GM12878 (cell line): ENCODE measurements around the gene BRME1. TPM values are rescaled to one million over a fixed set of nuclear protein-coding genes. Genes with fewer than 3 reads are reported as not detected.

Experiments
- ATAC-seq: fragments of 200-7000 bp; cut with Tn5 transposase; 3 replicates; pipeline ENCODE4 v1.9.1; 2020; ENCODE audit warnings: mild to moderate bottlenecking, moderate library complexity
- BruUV-seq: library from RNA; stranded (reverse); fragments of 400-500 nt; replicated peaks from 2 replicates; lab custom pipeline; 2021; lab: Mats Ljungman, UMichigan
- CTCF ChIA-PET: fragments of 300-600 bp; sonication (Branson Sonifier 250); formaldehyde crosslinking; extraction: SDS; loops from one replicate; lab custom pipeline; 2021; ENCODE audit warnings: inconsistent platforms; lab: Yijun Ruan, JAX
- POLR2A ChIA-PET: fragments of 350-600 bp; formaldehyde crosslinking; extraction: SDS; loops from one replicate; lab custom pipeline; 2021; ENCODE audit warnings: inconsistent platforms; lab: Charles Lee
- RAD21 ChIA-PET: fragments of 300-600 bp; sonication (Branson Sonifier 250); formaldehyde crosslinking; loops from one replicate; lab custom pipeline; 2023; ENCODE audit warnings: antibody characterized with exemption; ENCODE audit not compliant: unreplicated experiment; lab: Charles Lee
- SMC1A ChIA-PET: fragments of 300-600 bp; sonication (Branson Sonifier 250); formaldehyde crosslinking; loops from one replicate; lab custom pipeline; 2023; ENCODE audit not compliant: unreplicated experiment, uncharacterized antibody; lab: Charles Lee
- DNase-seq: peaks from one replicate; pipeline ENCODE4 v3.0.0-alpha.2; 2011; ENCODE audit warnings: low read depth, low spot score
- FAIRE-seq: peaks from 3 replicates; lab custom pipeline; 2011; peaks lifted over from hg19 to GRCh38; lab: Jason Lieb, UNC
- H2AFZ ChIP-seq: 2 replicates; pipeline ENCODE4 v1.6.0; 2011; ENCODE audit warnings: low read depth, low read length, control low read depth; ENCODE audit not compliant: control insufficient read depth
- H3K27ac ChIP-seq: 2 replicates; pipeline ENCODE4 v1.5.1; 2011; ENCODE audit warnings: control low read depth; ENCODE audit not compliant: control insufficient read depth, insufficient read depth
- H3K27me3 ChIP-seq, 2 experiments: replicated peaks in 1 of 2; 2 replicates each; pipeline versions ENCODE4 v1.6.0 to v1.6.1; 2011; ENCODE audit warnings: low read length in 1 of 2; ENCODE audit not compliant: control insufficient read depth in 2 of 2, insufficient read depth in 2 of 2
- H3K36me3 ChIP-seq, 2 experiments: 2 replicates each; pipeline ENCODE4 v1.5.1; 2011; ENCODE audit warnings: low read length in 1 of 2; ENCODE audit not compliant: control insufficient read depth in 2 of 2, insufficient read depth in 2 of 2
- H3K4me1 ChIP-seq: 2 replicates; pipeline ENCODE4 v1.6.1; 2011; ENCODE audit warnings: mild to moderate bottlenecking, low read length, moderate library complexity, mixed read lengths; ENCODE audit not compliant: control insufficient read depth, insufficient read depth
- H3K4me2 ChIP-seq: 2 replicates; pipeline ENCODE4 v1.6.0; 2011; ENCODE audit warnings: control low read depth; ENCODE audit not compliant: control insufficient read depth, insufficient read depth
- H3K4me3 ChIP-seq: fragments of 200-600 bp; sonication (generic); 2 replicates; pipeline ENCODE4 v1.5.1; 2016
- H3K79me2 ChIP-seq: 2 replicates; pipeline ENCODE4 v1.6.0; 2011; ENCODE audit warnings: low read length; ENCODE audit not compliant: control insufficient read depth, insufficient read depth
- H3K9ac ChIP-seq: 2 replicates; pipeline ENCODE4 v1.8.0; 2011; ENCODE audit warnings: low read length, control low read depth, mixed read lengths; ENCODE audit not compliant: control insufficient read depth, insufficient read depth
- H3K9me3 ChIP-seq: replicated peaks from 3 replicates; pipeline ENCODE4 v1.5.1; 2011; ENCODE audit warnings: mild to moderate bottlenecking, low read length; ENCODE audit not compliant: control insufficient read depth, insufficient read depth
- H4K20me1 ChIP-seq: 2 replicates; pipeline ENCODE4 v1.6.0; 2011; ENCODE audit not compliant: control insufficient read depth, insufficient read depth
- CHD2 ChIP-seq: IDR thresholded peaks from 2 replicates; pipeline ENCODE4 v1.6.1; 2011; ENCODE audit warnings: low read depth, low read length, improper control_type of control experiment, borderline replicate concordance
- CTCF ChIP-seq, 3 experiments: IDR thresholded peaks in 2 of 3; conservative IDR thresholded peaks in 1 of 3; 2 replicates each; pipeline ENCODE4 v1.5.1; 2011; ENCODE audit warnings: low read depth in 3 of 3, low read length in 3 of 3, mild to moderate bottlenecking in 3 of 3, control low read depth in 2 of 3, moderate library complexity in 2 of 3, inconsistent platforms in 1 of 3, mixed read lengths in 1 of 3; ENCODE audit not compliant: control insufficient read depth in 2 of 3, insufficient read depth in 1 of 3; ENCODE audit errors: extremely low read depth in 1 of 3
- EGR1 ChIP-seq, 2 experiments: IDR thresholded peaks; 1 replicate in 1 of 2; 2 replicates in 1 of 2; pipeline ENCODE4 v1.6.1; 2011 to 2012; ENCODE audit warnings: low read depth in 2 of 2, low read length in 2 of 2, borderline replicate concordance in 1 of 2, mild to moderate bottlenecking in 1 of 2, moderate library complexity in 1 of 2
- IKZF2 ChIP-seq, 2 experiments: fragments of 450-650 bp; IDR thresholded peaks; 2 replicates each; pipeline ENCODE4 v1.6.1; 2017; ENCODE audit warnings: mild to moderate bottlenecking in 2 of 2, moderate library complexity in 2 of 2
- MTA3 ChIP-seq: IDR thresholded peaks from 2 replicates; pipeline ENCODE4 v1.6.1; 2012; ENCODE audit warnings: low read length, inconsistent platforms, borderline replicate concordance
- NFYA ChIP-seq: IDR thresholded peaks from 2 replicates; pipeline ENCODE4 v1.6.1; 2011; ENCODE audit warnings: low read depth, mild to moderate bottlenecking, low read length, improper control_type of control experiment, borderline replicate concordance
- PML ChIP-seq: IDR thresholded peaks from 2 replicates; pipeline ENCODE4 v1.6.1; 2012; ENCODE audit warnings: low read length, inconsistent platforms
- RBBP5 ChIP-seq: fragments of 200-600 bp; sonication (generic); conservative IDR thresholded peaks from 2 replicates; pipeline ENCODE4 v1.6.1; 2016
- RUNX3 ChIP-seq: IDR thresholded peaks from 2 replicates; pipeline ENCODE4 v1.6.1; 2012; ENCODE audit warnings: low read length, inconsistent platforms
- SIN3A ChIP-seq: IDR thresholded peaks from 2 replicates; pipeline ENCODE4 v1.6.1; 2012; ENCODE audit warnings: low read depth, low read length, improper control_type of control experiment
- YY1 ChIP-seq: IDR thresholded peaks from 2 replicates; pipeline ENCODE4 v1.6.1; 2011; ENCODE audit warnings: low read depth, mild to moderate bottlenecking, low read length
- WGBS: methylation state at CpG from one replicate; pipeline ENCODE4 v1.1.6; 2016; ENCODE audit warnings: low lambda C conversion rate; ENCODE audit not compliant: insufficient replicate concordance, insufficient coverage; ENCODE audit errors: missing lambda C conversion rate; 5-methylcytosine and 5-hydroxymethylcytosine counted together
- in situ Hi-C: fragments of 300-500 bp; cut with MboI; formaldehyde crosslinking; loops from 9 replicates; pipeline ENCODE4 v1.14.3; 2018; ENCODE audit warnings: mixed read lengths
- intact Hi-C: fragments of 100-400 bp; cut with micrococcal nuclease; formaldehyde crosslinking; loops from one replicate; pipeline ENCODE4 v1.14.2; 2022; ENCODE audit not compliant: unreplicated experiment
- polyA plus RNA-seq, 11 experiments: library from polyadenylated mRNA; depleted of rRNA in 4 of 11; unstranded in 6 of 11; stranded (reverse) in 5 of 11; fragments of >200 nt; fragmentation: Nextera tagmentation in 4 of 11; fragmentation: Illumina TruSeq in 1 of 11; extraction: Ambion mirVana in 4 of 11; extraction: Trizol in 1 of 11; gene quantifications; 1 replicate in 1 of 11; 2 replicates in 10 of 11; pipeline versions ENCODE4 v1.2.1 to v1.2.3, GENCODE V29; 2011 to 2016; ENCODE audit warnings: inconsistent platforms in 2 of 11, missing spikeins in 2 of 11, low read depth in 1 of 11
- total RNA-seq, 4 experiments: library from RNA; depleted of rRNA in 3 of 4; stranded (reverse); fragments of >200 nt in 3 of 4; fragmentation: Illumina TruSeq in 1 of 4; extraction: Trizol in 1 of 4; gene quantifications; 2 replicates each; pipeline versions ENCODE4 v1.2.1 to v1.2.3, GENCODE V29; 2013 to 2021

Gene BRME1
- total and polyA plus RNA-seq, 10 of the 15 experiments (the other 5 are each of a cell fraction or from before 2014, with no cell fraction given): 0.07 to 2.2 (median 1.1) TPM; not detected in 1

DNA sequence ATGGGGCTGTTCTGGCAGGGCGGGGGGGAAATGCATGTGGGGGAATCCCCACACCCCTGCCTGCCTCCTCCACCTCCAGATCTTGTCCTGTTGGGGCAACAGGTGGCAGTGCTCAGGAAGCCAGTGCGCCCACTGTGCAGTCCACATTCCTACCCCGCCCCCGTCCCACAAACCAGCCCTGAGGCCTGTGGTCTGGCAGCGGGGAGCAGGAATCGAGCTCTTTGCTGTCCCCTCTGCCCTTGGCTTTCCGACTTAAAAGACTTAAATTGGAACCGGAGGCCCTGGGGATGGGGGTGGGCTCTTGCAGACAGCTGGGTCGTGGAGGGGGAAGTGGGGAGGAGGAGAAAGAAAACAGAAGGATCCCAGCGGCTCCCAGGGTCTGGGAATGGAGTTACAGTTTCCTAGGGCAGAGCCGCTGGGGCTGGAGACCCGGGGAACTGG, 24.6 kb downstream of the BRME1 start:
- H2AFZ ChIP-seq: peak overlapping the region; percentile 45
- H4K20me1 ChIP-seq: no peaks in the 10 kb centered on the region
- no peaks in the 10 kb centered on the region for H3K79me2 ChIP-seq
- ChIA-PET POLR2A (interaction anchor here (0.6 to 2.0 kb wide), 9 partner anchors 47 to 402 kb away, joined by 3 to 15 read pairs (median 3); partner anchors contain the start of genes ASF1B, IL27RA and MISP3), RAD21 (interaction anchor here (0.8 to 4.5 kb wide), 15 partner anchors 19 to 256 kb away, joined by 3 to 40 read pairs (median 6); partner anchors contain the start of genes ASF1B, DCAF15, IL27RA and MISP3), CTCF (interaction anchor here (0.6 to 8.1 kb wide), 22 partner anchors 13 to 255 kb away, joined by 3 to 152 read pairs (median 5); partner anchors contain the start of genes ASF1B, IL27RA and MISP3), SMC1A (interaction anchor here (0.6 to 6.5 kb wide), 16 partner anchors 19 to 282 kb away, joined by 3 to 47 read pairs (median 4); partner anchors contain the start of genes ASF1B, IL27RA and MISP3)
- intact Hi-C loops: loop anchor here (2.0 to 5.0 kb wide), 3 partner anchors 121 to 284 kb away; partner anchors contain the start of gene ASF1B
- peaks cover 25% of the 10 kb centered on the region for H3K4me1 ChIP-seq
- WGBS: 23% methylated on average over 12 of the region's 12 CpGs
- ATAC-seq (peak; percentile 19), DNase-seq (no peak), FAIRE-seq (no peak)
- H3K9ac ChIP-seq: peak overlapping the region; percentile 14; the same call in 1 of the 2 replicates
- no peaks in the 10 kb centered on the region for H3K36me3 ChIP-seq
- H3K27me3 ChIP-seq: no peaks in the 10 kb centered on the region
- TF ChIP-seq CTCF (IDR thresholded peaks at IDR 0.05 in 2 of 3, conservative IDR thresholded peaks at IDR 0.05 in 1 of 3; ENCODE audit: control insufficient read depth in 2 of 3, extremely low read depth in 1 of 3, insufficient read depth in 1 of 3, low read depth in 3 of 3, low read length in 3 of 3) (peak in 1 of 3 experiments; percentile 7; a peak in 1 of 6 replicates), PML (no peak), EGR1 (IDR thresholded peaks at IDR 0.05; ENCODE audit: borderline replicate concordance in 1 of 2, low read depth in 2 of 2, low read length in 2 of 2) (0 out of 3 replicates have a peak, but pooled peaks of 1 of the 2 experiments have one; percentile 33), RBBP5 (no peak), MTA3 (no peak; the same call in 1 of the 2 replicates), CHD2 (no peak), RUNX3 (peak; percentile 37; the same call in 1 of the 2 replicates), NFYA (no peak), YY1 (no peak), SIN3A (no peak), IKZF2 (IDR thresholded peaks at IDR 0.05) (no peak; a peak in 1 of 4 replicates)
- BruUV-seq: no TSS peak
- no peaks in the 10 kb centered on the region for H3K9me3 ChIP-seq
- in situ Hi-C loops: loop anchor here (5.0 to 25.0 kb wide), 2 partner anchors 191 to 456 kb away; partner anchors contain the start of gene MISP3
- peak overlapping the region; percentile 85 for H3K4me2 ChIP-seq
- H3K4me3 ChIP-seq: no peak overlapping the region
- peak overlapping the region; percentile 64 for H3K27ac ChIP-seq
